Anterior cingulate cortex (tissue), 58 donors: ENCODE data around the gene KIRREL3.
A peak's percentile ranks its signal among the peaks of the same experiment; 100 is the strongest.

ENCODE experiments used
- DNase-seq, 58 donors: peaks; one replicate each; lab custom pipeline; 2025; lab: John Stamatoyannopoulos, UW

Gene KIRREL3

GRCh38 chr11:126809514-126810289 is 190.9 kb downstream of the KIRREL3 start:
- no peak for DNase-seq

- peak in 17 of 58 donors; percentile 5 to 74 (median 26) for DNase-seq
Measured at GRCh38 chr11:126808836-126809235, 191.7 kb downstream of the KIRREL3 start.

- DNase-seq = no peak
Measured at GRCh38 chr11:126808296-126808695, 192.3 kb downstream of the KIRREL3 start.

- no peak for DNase-seq
Measured at GRCh38 chr11:126805870-126806269, 194.7 kb downstream of the KIRREL3 start.

- DNase-seq = no peak
Measured at GRCh38 chr11:126804363-126804762, 196.2 kb downstream of the KIRREL3 start.

- no peak for DNase-seq
Measured at GRCh38 chr11:126800009-126800408, 200.6 kb downstream of the KIRREL3 start.

- DNase-seq = no peak
Measured at GRCh38 chr11:126797457-126798169, 203.0 kb downstream of the KIRREL3 start.

- DNase-seq = no peak
Measured at GRCh38 chr11:126793596-126793995, 207.0 kb downstream of the KIRREL3 start.

- DNase-seq = no peak
Measured at GRCh38 chr11:126791991-126792390, 208.6 kb downstream of the KIRREL3 start.

- peak in 1 of 58 donors; percentile 12 for DNase-seq
Measured at GRCh38 chr11:126791446-126791845, 209.1 kb downstream of the KIRREL3 start.

GRCh38 chr11:126790550-126791081 is 210.0 kb downstream of the KIRREL3 start:
- peak in 34 of 58 donors; percentile 8 to 66 (median 36) for DNase-seq

GRCh38 chr11:126782810-126783209 is 217.8 kb downstream of the KIRREL3 start:
- no peak for DNase-seq

GRCh38 chr11:126781942-126782341 is 218.6 kb downstream of the KIRREL3 start:
- DNase-seq = no peak

GRCh38 chr11:126776119-126776518 is 224.5 kb downstream of the KIRREL3 start:
- no peak for DNase-seq

- DNase-seq = no peak
Measured at GRCh38 chr11:126772267-126772666, 228.3 kb downstream of the KIRREL3 start.

- DNase-seq = no peak
Measured at GRCh38 chr11:126768702-126769101, 231.9 kb downstream of the KIRREL3 start.

- DNase-seq = no peak
Measured at GRCh38 chr11:126766440-126766839, 234.1 kb downstream of the KIRREL3 start.

GRCh38 chr11:126765196-126765595 is 235.4 kb downstream of the KIRREL3 start:
- DNase-seq = no peak

- peak in 1 of 58 donors; percentile 13 for DNase-seq
Measured at GRCh38 chr11:126764231-126764630, 236.3 kb downstream of the KIRREL3 start.

- DNase-seq = no peak
Measured at GRCh38 chr11:126756855-126757254, 243.7 kb downstream of the KIRREL3 start.

GRCh38 chr11:126756421-126756820 is 244.1 kb downstream of the KIRREL3 start:
- peak in 5 of 58 donors; percentile 10 to 28 (median 17) for DNase-seq
